ENCODE results near the gene RNF187. TPM values are rescaled to one million over a fixed set of nuclear protein-coding genes. Genes with fewer than 3 reads are reported as not detected.

The RNF187 gene
- total RNA-seq, 1 donor from 2014 or later: 129 TPM

- no peaks in the 10 kb centered on the region for H3K4me1 ChIP-seq (ENCODE audit: insufficient read depth, low read length)
Observed at GRCh38 chr1:228445490-228445842, 41.7 kb upstream of the RNF187 start.

GRCh38 chr1:228445843-228446650, 41.1 kb upstream of the RNF187 start:
- FAIRE-seq: no peak
- Histone ChIP-seq H3K36me3 (ENCODE audit: insufficient read depth, low read length) (no peaks in the 10 kb centered on the region), H3K4me2 (ENCODE audit: low read length) (peak overlapping the region; percentile 95), H3K4me3 (ENCODE audit: insufficient read depth, low read depth, low read length) (peak overlapping the region; percentile 54), H3K4me1 (ENCODE audit: insufficient read depth, low read length) (no peaks in the 10 kb centered on the region), H4K20me1 (ENCODE audit: insufficient read depth, low read length) (no peaks in the 10 kb centered on the region), H2AFZ (ENCODE audit: low read depth, low read length) (peak overlapping the region; percentile 82), H3K9me3 (ENCODE audit: insufficient read depth, low read depth, low read length) (no peaks in the 10 kb centered on the region), H3K79me2 (ENCODE audit: insufficient read depth, low read length) (no peaks in the 10 kb centered on the region), H3K27me3 (ENCODE audit: insufficient read depth, low read length) (peaks cover 36% of the 10 kb centered on the region), H3K27ac (ENCODE audit: low read depth, low read length) (no peak overlapping the region), H3K9ac (ENCODE audit: low read length) (peak overlapping the region; percentile 46)
- Mint-ChIP-seq H3K27me3 (ENCODE audit: low read depth, unreplicated experiment) (peaks cover 89% of the 10 kb centered on the region), H3K9me3 (ENCODE audit: unreplicated experiment) (no peaks in the 10 kb centered on the region), H3K36me3 (ENCODE audit: low read depth, unreplicated experiment) (peaks cover 2% of the 10 kb centered on the region), H3K4me3 (ENCODE audit: unreplicated experiment) (peak overlapping the region; percentile 75), H3K4me1 (ENCODE audit: low read depth, unreplicated experiment) (peaks cover 2% of the 10 kb centered on the region), H3K27ac (ENCODE audit: unreplicated experiment) (no peak overlapping the region)
- TF ChIP-seq EZH2 (IDR thresholded peaks at IDR 0.05; ENCODE audit: insufficient read depth, low read length) (peak; percentile 68), CTCF (IDR thresholded peaks at IDR 0.05; ENCODE audit: insufficient read depth, low read depth, low read length) (no peak)
- peak; percentile 31 for DNase-seq (ENCODE audit: low read depth)

More at GRCh38 chr1:228445490-228445842, 41.7 kb upstream of the RNF187 start:
- peaks cover 92% of the 10 kb centered on the region for H3K27me3 Mint-ChIP-seq (ENCODE audit: low read depth, unreplicated experiment)
- Histone ChIP-seq H3K27ac (ENCODE audit: low read depth, low read length) (no peak overlapping the region), H4K20me1 (ENCODE audit: insufficient read depth, low read length) (no peaks in the 10 kb centered on the region), H3K27me3 (ENCODE audit: insufficient read depth, low read length) (peaks cover 39% of the 10 kb centered on the region), H3K36me3 (ENCODE audit: insufficient read depth, low read length) (no peaks in the 10 kb centered on the region), H3K4me2 (ENCODE audit: low read length) (peak overlapping the region; percentile 95), H3K79me2 (ENCODE audit: insufficient read depth, low read length) (no peaks in the 10 kb centered on the region), H3K4me3 (ENCODE audit: insufficient read depth, low read depth, low read length) (peak overlapping the region; percentile 54), H3K9me3 (ENCODE audit: insufficient read depth, low read depth, low read length) (no peaks in the 10 kb centered on the region), H2AFZ (ENCODE audit: low read depth, low read length) (peak overlapping the region; percentile 82), H3K9ac (ENCODE audit: low read length) (peak overlapping the region; percentile 46)
- no peaks in the 10 kb centered on the region for H3K9me3 Mint-ChIP-seq (ENCODE audit: unreplicated experiment)
- peak overlapping the region; percentile 75 for H3K4me3 Mint-ChIP-seq (ENCODE audit: unreplicated experiment)
- TF ChIP-seq EZH2 (IDR thresholded peaks at IDR 0.05; ENCODE audit: insufficient read depth, low read length): no peak
- TF ChIP-seq CTCF (IDR thresholded peaks at IDR 0.05; ENCODE audit: insufficient read depth, low read depth, low read length): no peak
- FAIRE-seq (no peak), DNase-seq (ENCODE audit: low read depth) (no peak)
- H3K4me1 Mint-ChIP-seq (ENCODE audit: low read depth, unreplicated experiment): peaks cover 2% of the 10 kb centered on the region
- no peak overlapping the region for H3K27ac Mint-ChIP-seq (ENCODE audit: unreplicated experiment)
- peaks cover 2% of the 10 kb centered on the region for H3K36me3 Mint-ChIP-seq (ENCODE audit: low read depth, unreplicated experiment)

DNA sequence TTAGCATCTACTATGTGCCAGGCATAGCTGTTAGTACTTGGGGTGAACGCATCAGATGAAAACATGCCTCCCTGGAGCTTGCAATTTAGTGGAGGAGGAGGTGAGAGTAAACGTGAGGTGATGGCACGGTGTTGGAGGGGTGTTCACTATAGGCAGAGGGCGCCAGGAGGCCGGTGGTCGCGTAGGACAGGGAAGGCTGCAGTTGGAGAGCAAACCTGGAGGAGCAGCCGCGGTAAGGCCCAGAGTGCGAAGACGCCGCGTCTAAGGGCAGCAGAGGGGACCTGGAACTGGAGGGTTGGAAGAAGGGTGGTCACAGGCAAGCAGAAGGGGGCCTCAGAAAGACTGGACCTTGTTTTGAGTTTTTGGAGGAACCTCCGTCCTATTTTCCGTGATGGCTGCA, 40.3 kb upstream of the RNF187 start:
- H3K27ac Mint-ChIP-seq (ENCODE audit: unreplicated experiment): no peak overlapping the region
- H3K36me3 Mint-ChIP-seq (ENCODE audit: low read depth, unreplicated experiment): peaks cover 2% of the 10 kb centered on the region
- H3K27ac ChIP-seq (ENCODE audit: low read depth, low read length): no peak overlapping the region
- no peak overlapping the region for H2AFZ ChIP-seq (ENCODE audit: low read depth, low read length)
- H3K27me3 Mint-ChIP-seq (ENCODE audit: low read depth, unreplicated experiment): peaks cover 85% of the 10 kb centered on the region
- no peaks in the 10 kb centered on the region for H3K9me3 ChIP-seq (ENCODE audit: insufficient read depth, low read depth, low read length)
- no peaks in the 10 kb centered on the region for H3K79me2 ChIP-seq (ENCODE audit: insufficient read depth, low read length)
- FAIRE-seq: no peak
- no peak overlapping the region for H3K4me2 ChIP-seq (ENCODE audit: low read length)
- no peak overlapping the region for H3K9ac ChIP-seq (ENCODE audit: low read length)
- H3K9me3 Mint-ChIP-seq (ENCODE audit: unreplicated experiment): no peaks in the 10 kb centered on the region
- H3K4me3 ChIP-seq (ENCODE audit: insufficient read depth, low read depth, low read length): no peak overlapping the region
- peaks cover 5% of the 10 kb centered on the region for H3K4me1 Mint-ChIP-seq (ENCODE audit: low read depth, unreplicated experiment)
- no peaks in the 10 kb centered on the region for H3K36me3 ChIP-seq (ENCODE audit: insufficient read depth, low read length)
- TF ChIP-seq EZH2 (IDR thresholded peaks at IDR 0.05; ENCODE audit: insufficient read depth, low read length) (no peak), CTCF (IDR thresholded peaks at IDR 0.05; ENCODE audit: insufficient read depth, low read depth, low read length) (no peak)
- H3K4me3 Mint-ChIP-seq (ENCODE audit: unreplicated experiment): no peak overlapping the region
- H3K27me3 ChIP-seq (ENCODE audit: insufficient read depth, low read length): peaks cover 29% of the 10 kb centered on the region
- H4K20me1 ChIP-seq (ENCODE audit: insufficient read depth, low read length): no peaks in the 10 kb centered on the region
- H3K4me1 ChIP-seq (ENCODE audit: insufficient read depth, low read length): no peaks in the 10 kb centered on the region
- no peak for DNase-seq (ENCODE audit: low read depth)

All from astrocyte (in vitro differentiated cells and primary cell).